ENCODE results near the gene TMEM207.
"Not testable (repeated sequence)": the region's sequence is repeated elsewhere in the genome, so short reads cannot be mapped to it uniquely, and the experiment has no call there.

TMEM207 gene

DNA sequence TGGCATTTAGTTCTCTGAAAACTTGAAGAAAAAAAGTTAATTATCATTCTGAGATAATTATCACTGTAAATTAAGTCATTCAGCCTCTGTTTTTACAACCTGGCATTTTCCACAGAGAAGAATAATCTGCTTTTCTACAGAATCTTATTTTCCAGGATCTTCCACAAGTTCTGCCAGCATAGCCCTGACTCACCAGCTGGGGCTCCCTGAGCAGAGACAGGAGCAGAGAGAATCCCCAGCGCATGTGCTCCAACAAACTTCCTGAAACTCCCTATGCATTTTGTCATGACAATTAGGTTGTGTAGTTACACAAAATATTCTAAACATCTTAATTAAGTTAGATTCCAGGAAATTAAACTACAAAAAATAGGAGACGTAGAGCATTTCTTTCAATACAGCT lies 32.1 kb upstream of the TMEM207 start:
- DNase-seq (ENCODE audit: extremely low read depth, low read depth): no peak
- TF ChIP-seq, protein P1, sequence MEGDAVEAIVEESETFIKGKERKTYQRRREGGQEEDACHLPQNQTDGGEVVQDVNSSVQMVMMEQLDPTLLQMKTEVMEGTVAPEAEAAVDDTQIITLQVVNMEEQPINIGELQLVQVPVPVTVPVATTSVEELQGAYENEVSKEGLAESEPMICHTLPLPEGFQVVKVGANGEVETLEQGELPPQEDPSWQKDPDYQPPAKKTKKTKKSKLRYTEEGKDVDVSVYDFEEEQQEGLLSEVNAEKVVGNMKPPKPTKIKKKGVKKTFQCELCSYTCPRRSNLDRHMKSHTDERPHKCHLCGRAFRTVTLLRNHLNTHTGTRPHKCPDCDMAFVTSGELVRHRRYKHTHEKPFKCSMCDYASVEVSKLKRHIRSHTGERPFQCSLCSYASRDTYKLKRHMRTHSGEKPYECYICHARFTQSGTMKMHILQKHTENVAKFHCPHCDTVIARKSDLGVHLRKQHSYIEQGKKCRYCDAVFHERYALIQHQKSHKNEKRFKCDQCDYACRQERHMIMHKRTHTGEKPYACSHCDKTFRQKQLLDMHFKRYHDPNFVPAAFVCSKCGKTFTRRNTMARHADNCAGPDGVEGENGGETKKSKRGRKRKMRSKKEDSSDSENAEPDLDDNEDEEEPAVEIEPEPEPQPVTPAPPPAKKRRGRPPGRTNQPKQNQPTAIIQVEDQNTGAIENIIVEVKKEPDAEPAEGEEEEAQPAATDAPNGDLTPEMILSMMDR (IDR thresholded peaks at IDR 0.05; ENCODE audit: low read depth, low read length): no peak

DNA sequence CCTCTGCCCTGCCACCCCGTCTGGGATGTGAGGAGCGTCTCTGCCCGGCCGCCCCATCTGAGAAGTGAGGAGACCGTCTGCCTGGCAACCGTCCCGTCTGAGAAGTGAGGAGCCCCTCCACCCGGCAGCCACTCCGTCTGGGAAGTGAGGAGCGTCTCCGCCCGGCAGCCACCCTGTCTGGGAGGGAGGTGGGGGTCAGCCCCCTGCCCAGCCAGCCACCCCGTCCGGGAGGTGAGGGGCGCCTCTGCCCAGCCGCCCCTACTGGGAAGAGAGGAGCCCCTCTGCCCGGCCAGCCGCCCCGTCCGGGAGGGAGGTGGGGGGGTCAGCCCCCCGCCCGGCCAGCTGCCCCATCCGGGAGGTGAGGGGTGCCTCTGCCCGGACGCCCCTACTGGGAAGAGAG lies 23.6 kb upstream of the TMEM207 start:
- DNase-seq (ENCODE audit: extremely low read depth, low read depth): not testable (repeated sequence)

DNA sequence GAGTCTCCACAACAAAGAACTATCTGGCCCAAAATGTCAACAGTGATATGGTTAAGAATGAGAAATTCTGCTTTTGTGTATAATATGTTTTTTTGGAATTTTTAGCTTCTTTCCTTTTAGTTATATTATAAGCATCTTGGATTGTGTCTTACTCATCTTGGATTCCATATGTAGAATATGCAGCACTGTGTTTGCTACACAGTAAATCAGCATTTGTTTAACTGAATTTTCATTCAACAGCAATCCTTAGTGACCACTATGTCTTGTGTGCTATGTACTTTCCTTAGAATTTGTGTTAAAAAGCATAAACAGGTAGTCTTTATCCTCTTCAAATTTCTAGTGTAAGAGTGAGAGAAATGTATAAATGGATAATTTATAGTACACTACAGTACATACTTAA lies 18.2 kb upstream of the TMEM207 start:
- TF ChIP-seq, protein P1 (IDR thresholded peaks at IDR 0.05; ENCODE audit: low read depth, low read length): no peak
- DNase-seq (ENCODE audit: extremely low read depth, low read depth): no peak

DNA sequence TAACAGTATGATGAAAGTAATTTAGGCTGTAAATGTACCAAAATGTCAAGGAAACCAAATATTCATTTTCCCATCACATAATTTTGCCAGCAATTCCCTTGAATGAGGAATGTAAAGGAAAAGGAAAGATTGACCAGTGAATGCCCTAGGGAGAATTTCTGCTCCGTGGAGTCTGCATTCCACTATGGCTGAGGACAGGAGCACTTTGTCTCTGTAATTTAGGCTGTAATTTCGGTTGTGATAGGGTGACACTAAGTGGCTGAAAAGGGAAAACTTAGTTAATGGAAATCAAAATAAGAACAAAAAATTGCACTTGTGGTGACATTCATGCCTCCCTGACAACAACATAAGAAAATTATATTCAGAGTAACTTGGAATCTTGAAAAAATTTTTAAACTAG lies 8.3 kb upstream of the TMEM207 start:
- TF ChIP-seq, protein P1 (IDR thresholded peaks at IDR 0.05; ENCODE audit: low read depth, low read length): no peak; the same call in 1 of the 2 replicates

DNA sequence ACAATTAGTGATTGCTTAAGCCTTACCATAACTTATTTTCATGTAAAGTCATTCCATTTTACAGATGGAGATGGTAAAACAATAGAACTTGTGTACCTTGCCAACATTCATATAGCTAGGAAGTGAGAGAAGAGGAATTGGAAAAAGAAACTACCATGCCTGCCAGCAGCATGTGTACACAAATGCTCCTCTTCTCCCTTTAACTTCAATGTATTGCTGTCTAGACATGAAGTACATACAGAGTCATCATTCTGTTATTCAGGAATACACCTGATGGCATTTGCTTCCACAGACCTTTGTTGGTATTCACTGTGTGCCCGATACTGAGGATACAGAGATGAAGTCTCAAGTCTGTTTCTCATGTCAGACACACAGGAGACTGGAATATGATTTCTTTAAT lies 7.1 kb upstream of the TMEM207 start:
- TF ChIP-seq, protein P1 (IDR thresholded peaks at IDR 0.05; ENCODE audit: low read depth, low read length): no peak
- no peak for DNase-seq (ENCODE audit: extremely low read depth, low read depth)

More for the DNA sequence above, 8.3 kb upstream of the TMEM207 start:
- DNase-seq (ENCODE audit: extremely low read depth, low read depth): no peak

DNA sequence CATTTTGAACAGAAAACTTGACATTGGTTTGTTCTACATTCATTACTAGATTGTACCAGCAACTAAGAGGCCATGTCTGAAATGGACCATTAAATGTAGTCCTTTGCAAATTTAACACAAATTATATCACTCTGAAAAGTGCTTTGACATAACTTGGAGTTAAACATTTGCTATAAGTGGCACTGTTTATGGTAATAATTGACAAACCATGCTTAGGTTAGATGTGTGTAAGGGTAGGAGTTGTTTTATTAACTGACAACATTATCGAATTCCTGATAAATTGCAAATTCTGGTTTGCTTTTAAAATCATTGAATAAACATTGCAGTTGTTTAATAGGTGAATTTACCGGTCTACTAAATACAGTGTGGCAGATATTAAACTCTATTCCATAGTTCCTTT lies 6.1 kb upstream of the TMEM207 start:
- no peak for DNase-seq (ENCODE audit: extremely low read depth, low read depth)
- TF ChIP-seq, protein P1 (IDR thresholded peaks at IDR 0.05; ENCODE audit: low read depth, low read length): no peak

DNA sequence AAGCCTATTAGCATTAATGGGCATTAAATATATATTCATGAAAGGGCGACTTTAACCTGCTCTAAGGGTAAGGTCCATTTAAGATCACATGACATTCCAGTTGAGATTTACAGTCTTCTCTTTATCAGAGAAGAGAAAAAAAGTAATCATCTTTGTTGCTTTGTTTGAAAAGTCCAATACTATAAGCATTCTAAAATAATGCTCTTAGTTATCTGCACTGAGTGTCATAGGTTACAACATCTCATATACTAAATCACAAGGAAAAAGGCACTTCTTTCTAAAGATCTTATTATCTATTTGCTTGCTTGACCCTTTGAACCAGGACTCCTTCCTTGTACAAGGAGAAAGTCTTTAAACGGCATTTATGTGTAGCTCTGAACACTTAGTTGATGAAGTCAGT lies 1.4 kb downstream of the TMEM207 start:
- TF ChIP-seq, protein P1 (IDR thresholded peaks at IDR 0.05; ENCODE audit: low read depth, low read length): no peak
- no peak for DNase-seq (ENCODE audit: extremely low read depth, low read depth)

DNA sequence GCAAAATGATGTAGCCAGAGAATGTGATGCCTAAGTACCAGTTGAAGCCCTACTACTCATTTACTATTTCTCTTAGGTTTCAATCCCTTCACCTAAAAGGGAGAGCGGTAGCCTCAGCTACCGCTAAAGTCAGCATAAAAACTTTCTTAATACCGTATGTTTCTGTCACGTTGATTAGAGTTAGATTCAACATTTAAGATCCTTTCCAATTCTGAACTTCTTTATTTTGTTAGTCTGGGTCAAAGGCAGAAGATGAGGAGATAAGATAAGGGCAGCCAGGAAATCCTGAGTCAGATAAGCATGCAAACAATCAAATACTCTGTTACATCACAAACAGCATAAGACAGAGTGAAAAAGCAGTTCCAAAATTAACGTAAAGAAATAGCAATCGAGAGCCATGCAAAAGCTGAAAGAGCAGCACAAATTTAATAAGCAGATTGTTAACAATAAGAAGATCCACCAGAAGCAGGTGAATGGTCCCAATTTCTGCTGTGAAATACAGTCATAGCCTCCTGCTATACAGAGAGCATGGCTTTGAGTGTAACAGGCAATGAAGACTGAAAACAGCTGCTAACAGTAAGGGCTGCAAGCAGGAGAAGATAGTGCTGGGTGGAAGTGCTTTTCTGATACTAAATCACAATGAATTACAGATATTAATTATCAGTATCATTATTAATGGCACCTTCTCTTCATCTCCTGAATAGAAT lies 3.0 kb downstream of the TMEM207 start:
- TF ChIP-seq, protein P1 (IDR thresholded peaks at IDR 0.05; ENCODE audit: low read depth, low read length): no peak

More for the DNA sequence above, 3.0 kb downstream of the TMEM207 start:
- no peak for DNase-seq (ENCODE audit: extremely low read depth, low read depth)

Data from AG09319 (cell line).